HT-29 (cell line): ENCODE measurements around the gene SHROOM1. TPM values are rescaled to one million over a fixed set of nuclear protein-coding genes. Genes with fewer than 3 reads are reported as not detected.
A peak's percentile ranks its signal among the peaks of the same experiment; 100 is the strongest.
"Not testable (repeated sequence)": the region's sequence is repeated elsewhere in the genome, so short reads cannot be mapped to it uniquely, and the experiment has no call there.

Source experiments
- DNase-seq: peaks from one replicate; pipeline ENCODE4 v3.0.0-alpha.2; 2015; ENCODE audit warnings: low spot score
- total RNA-seq: library from RNA; depleted of rRNA; stranded (reverse); fragments of >200 nt; shearing (Covaris generic); gene quantifications from 2 replicates; pipeline ENCODE4 v1.2.3, GENCODE V29; 2014

The SHROOM1 gene
- total RNA-seq, 1 experiment from 2014 or later: 48.0 TPM

DNA sequence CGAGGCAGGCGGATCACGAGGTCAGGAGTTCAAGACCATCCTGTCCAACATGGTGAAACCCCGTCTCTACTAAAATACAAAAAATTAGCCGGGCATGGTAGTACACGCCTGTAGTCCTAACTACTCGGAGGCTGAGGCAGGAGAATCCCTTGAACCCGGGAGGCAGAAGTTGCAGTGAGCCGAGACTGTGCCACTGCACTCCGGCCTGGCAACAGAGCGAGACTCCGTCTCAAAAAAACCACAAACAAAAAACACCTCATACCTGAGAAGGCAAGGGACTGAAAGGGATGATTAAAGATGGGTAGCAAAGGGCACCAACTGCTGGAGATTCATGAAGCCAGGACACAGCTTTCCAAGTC, 23.7 kb downstream of the SHROOM1 start:
- DNase-seq: not testable (repeated sequence)

DNA sequence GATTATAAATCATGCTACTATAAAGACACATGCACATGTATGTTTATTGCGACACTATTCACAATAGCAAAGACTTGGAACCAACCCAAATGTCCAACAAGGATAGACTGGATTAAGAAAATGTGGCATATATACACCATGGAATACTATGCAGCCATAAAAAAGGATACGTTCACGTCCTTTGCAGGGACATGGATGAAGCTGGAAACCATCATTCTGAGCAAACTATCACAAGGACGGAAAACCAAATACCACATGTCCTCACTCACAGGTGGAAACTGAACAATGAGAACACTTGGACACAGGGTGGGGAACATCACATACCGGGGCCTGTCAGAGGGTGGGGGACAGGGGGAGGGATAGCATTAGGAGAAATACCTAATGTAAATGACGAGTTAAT, 24.6 kb downstream of the SHROOM1 start:
- DNase-seq: not testable (repeated sequence)

DNA sequence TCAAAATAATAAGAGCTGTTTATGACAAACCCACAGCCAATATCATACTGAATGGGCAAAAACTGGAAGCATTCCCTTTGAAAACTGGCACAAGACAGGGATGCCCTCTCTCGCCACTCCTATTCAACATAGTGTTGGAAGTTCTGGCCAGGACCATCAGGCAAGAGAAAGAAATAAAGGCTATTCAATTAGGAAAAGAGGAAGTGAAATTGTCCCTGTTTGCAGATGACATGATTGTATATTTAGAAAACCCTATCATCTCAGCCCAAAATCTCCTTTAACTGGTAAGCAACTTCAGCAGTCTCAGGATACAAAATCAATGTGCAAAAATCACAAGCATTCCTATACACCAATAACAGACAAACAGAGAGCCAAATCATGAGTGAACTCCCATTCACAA, 26.2 kb downstream of the SHROOM1 start:
- DNase-seq: not testable (repeated sequence)

DNA sequence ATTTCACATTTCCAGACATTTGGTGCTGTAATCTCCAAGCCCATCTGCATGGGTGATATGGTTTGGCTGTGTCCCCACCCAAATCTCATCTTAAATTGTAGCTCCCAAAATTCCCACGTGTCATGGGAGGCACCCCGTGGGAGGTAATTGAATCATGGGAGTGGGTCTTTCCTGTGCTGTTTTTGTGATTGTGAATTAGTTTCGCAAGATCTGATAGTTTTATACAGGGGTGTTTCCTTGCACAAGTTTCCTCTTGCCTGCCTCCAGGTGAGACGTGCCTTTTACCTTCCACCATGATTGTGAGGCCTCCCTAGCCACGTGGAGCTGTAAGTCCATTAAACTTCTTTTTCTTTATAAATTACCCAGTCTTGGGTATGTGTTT, 27.8 kb downstream of the SHROOM1 start:
- DNase-seq: not testable (repeated sequence)

DNA sequence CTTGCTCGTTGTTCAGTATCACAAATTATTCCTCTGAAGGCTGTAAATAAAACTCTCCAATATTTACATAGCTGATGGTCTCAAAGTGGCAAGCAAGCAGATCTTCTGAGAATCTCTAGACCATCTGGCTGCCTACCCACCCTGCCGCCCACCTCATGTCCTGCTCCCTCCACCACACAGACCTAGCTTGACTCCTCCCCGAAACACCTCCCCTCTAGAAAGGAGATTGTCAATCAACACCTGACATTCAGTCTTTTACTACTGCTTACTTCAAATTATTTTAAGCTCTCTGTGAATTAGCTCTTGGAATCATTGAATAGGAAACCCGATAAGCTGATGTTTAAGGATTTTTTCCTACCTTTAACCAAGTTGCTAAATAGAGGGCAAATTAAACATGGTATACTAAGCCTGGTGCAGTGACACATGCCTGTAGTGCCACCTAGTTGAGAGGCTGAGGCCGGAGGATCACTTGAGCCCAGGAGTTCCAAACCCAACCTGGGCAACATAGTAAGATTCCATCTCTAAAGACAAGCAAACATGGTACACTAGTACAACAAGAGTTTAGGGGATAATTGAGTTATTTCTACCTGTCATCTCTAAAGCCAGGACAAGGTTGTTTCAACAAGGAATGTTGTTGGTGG, 28.3 kb downstream of the SHROOM1 start:
- no peak for DNase-seq

DNA sequence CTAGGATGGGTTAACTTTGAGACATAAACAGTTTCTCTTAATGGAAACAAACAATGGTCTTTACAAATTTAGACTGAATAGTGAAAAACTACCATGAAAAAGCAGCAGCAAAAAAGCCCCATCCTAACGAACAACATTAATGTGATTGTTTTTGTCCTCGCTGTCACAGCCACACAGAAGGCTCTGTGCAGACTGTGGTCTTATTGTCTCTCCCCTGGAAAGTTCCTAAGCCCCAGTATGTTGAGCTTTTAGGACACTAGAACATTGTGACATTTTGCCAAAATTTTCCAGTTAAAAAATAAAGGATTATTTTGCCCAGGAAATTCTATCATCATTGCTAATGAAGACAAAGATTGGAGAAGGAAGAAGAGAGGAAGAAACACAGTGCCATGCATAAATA, 29.9 kb downstream of the SHROOM1 start:
- DNase-seq: no peak

DNA sequence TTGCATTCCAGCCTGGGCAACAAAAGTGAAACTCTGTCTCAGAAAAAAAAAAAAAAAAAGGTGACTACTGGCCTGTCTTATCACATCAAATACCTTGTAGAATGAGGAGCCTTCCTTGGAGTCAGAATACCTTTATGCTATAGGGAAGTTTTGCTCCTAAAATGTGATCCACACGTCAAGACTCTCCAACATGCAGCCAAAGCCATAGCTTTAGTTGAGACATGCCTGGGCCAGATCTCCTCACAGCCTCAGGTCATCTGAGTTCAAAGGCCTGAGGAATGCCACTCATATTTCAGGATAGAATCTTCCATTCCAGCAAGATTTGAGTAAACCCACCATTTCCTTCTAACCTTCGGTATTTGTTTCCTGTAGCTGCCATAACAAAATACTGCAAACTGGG, 31.1 kb downstream of the SHROOM1 start:
- no peak for DNase-seq

DNA sequence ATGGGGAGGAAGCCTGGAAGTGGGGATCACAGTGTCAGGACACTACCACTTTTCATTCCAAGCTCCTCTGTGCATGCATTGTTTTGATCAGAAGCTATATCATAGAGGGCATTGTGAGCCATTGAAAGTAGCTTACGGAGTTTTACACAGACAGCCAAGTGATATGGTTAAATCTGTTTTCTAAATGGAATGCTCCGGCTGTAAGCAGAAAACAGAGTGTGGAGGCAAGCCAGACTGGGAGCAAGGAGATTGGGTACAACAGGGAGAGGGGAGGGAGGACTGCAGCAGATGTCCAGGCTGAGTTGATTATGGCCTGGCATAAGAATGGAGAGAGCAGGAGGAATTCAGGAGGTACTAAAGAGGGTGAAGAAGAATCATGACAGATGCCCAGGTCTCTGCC, 32.8 kb downstream of the SHROOM1 start:
- DNase-seq: no peak

DNA sequence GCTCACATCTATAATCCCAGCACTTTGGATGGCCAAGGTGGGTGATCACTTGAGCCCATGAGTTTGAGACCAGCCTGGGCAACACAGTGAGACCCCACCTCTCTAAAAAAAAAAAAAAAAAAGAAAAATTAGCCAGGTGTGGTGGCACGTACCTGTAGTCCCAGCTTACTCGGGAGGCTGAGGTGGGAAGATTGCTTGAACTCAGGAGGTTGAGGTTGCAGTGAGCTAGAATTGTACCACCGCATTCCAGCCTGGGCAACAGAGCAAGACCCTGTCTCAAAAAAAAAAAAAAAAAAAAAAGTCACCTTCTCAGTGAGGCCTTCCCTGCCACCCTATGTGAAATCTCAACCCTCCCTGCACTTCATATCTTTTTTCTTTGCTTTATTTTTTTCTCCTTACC, 39.4 kb downstream of the SHROOM1 start:
- DNase-seq: no peak

DNA sequence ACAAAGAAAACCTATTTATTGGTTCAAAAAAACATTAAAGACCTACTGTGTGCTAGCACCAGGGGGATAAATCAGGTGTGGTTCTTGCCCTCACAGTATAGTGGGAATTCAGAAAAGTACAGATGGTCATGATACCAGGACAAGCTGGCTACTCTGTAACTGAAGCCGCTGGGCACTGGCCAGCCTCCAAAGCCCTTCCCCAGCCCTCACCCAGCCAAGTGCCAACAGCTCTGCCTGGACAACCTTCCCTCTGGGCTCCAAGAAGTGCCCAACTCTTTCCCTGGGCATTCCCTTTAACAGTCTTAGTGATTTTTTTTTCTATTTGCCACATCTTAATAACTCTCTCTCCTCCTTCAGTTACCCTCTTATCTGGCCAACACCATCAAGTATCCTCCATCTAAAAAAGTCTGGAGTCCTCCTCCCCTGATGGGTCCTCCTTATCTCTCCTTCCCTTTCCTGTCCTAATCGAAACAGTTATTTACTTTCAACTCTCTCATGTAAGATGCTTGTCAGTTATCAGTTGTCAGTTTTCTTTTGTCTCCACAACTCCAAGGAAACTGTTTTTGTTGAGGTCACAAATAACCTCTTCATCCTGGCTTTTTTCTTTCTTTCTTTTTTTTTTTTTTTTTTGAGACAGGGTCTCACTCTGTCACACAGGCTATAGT, 40.1 kb downstream of the SHROOM1 start:
- DNase-seq: no peak

DNA sequence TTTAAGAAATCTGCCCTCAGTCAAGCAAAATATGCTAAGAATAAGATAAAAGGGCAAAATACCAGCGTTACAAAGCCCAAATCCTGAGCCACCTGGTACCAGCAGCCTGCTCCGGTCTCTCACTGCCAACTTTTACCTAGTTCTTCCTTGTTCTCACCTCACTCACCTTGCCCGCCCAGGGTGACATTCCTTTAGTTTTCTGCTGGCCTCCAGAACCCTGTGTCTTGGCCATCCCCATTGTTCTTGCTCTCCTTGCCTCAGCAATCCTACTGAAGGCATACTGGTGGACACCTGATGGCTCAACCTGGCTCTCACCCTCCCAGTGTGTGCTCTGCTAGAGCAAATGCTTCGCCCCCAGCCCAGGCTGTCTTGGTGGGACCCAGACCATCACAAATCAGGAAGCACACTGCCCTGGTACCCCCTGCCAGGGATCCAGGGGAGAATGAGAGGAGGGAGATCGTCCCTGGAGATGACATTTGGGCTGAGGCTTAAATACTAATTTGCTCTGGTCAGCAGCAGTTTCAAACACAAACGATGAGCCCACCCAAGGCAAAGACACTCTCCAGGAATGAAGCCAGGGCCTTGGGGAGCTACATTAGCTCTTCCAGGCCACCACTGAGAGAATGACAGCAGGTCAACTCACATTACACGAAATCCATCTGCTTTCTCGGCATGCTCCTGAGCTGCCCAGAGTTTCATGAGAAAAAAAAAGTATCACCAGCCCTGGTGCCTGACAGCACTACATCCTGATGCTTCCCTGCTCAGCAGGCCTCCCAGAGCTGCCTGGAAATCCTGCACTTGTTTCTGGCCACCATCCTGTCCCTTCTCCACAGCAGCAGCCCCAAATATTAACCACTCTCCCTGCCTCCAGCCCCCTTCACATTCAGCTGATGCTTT, 41.2 kb downstream of the SHROOM1 start:
- DNase-seq: no peak

DNA sequence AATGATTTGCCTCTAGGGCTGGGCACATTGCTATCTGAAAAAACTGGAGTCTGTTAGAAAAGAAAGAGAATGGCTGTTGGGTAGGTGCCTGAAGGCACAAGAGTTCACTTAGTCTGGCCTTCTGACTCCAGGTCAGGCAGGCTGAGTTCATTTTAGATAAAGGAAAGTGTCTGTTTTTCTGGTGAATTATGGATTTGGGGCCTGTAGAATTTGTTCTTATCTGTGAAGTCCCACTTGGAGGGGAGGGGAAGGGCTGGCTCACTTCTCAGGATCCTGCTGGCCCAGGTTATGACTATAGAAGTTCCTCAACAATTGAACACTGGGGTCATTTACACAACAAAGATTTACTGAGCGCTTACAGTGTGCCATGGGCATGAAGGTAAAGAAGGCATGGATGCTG, 41.9 kb downstream of the SHROOM1 start:
- DNase-seq: no peak

DNA sequence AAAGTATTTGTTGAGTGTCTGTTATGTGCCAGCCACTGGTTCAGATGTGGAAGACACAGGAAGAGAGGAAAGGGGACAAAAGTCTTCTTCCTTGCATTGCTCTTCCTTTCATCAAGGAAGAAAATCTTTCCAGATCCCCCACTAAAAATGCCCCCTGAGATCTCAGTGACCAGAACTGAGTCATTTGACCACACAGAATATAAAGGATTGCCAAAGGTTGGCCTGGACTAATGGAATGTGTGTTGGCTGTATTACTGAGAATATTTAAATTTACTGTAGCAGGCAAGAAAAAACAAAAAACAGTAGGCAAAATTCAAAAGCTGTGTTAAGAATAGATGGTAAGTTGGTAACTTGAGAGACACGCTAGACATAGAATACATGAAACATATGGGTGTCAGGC, 43.4 kb downstream of the SHROOM1 start:
- DNase-seq: no peak

DNA sequence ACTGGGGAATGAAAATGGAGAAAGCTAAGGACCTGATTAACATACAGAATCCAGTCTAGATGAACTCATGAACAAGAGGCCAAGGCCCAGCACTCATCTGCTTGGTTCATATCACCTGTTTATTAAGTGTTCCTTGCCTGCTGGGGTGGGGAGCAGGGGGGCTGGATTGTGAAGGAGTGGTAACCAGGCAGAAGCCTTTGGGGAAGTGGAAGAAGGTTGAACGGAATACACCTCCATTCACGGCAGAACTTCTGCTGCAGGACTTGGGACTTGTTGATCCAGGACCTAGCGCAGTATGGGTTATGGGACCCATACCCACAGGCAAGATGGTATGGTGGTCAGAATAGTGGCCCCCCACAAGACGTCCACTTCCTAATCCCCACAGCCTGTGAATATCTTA, 44.6 kb downstream of the SHROOM1 start:
- no peak for DNase-seq

DNA sequence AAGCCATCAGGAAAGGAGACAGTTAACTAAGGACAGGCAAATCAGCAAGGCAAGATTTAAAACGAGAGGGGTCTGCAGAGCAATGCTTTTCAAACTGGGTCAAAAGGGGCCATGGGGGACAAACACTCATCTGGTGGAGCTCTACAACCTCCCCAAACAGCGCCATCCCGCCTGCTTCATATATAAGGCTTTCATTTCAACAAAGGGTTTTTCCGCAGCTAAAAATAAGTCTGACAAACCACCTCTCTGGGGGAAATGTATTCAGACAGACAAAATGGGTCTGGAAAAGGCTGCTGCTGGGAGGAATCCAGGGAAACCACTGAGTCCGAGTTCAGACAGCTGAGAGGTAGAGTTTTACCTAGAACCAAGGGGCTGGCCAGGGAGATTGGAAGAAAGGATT, 45.1 kb downstream of the SHROOM1 start:
- no peak for DNase-seq

DNA sequence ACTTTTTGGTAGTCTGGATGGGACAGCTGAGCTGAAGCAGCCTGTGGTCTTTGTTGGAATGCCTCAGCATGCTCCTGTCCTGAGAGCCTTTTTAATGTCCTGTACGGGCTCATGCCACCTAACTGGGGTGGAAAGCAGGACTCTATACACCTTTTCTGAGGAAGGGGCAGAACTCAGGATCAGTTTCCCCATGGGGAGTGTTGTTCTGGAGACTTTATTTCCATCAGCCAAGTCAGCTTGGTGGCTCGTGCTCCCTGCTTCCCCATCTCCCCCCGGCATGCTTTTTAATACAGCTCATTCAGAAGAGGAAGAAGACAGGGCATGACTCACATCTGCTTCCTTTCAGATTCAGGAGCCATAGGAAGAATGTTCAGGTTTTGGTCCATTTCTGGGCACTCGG, 48.3 kb downstream of the SHROOM1 start:
- no peak for DNase-seq

DNA sequence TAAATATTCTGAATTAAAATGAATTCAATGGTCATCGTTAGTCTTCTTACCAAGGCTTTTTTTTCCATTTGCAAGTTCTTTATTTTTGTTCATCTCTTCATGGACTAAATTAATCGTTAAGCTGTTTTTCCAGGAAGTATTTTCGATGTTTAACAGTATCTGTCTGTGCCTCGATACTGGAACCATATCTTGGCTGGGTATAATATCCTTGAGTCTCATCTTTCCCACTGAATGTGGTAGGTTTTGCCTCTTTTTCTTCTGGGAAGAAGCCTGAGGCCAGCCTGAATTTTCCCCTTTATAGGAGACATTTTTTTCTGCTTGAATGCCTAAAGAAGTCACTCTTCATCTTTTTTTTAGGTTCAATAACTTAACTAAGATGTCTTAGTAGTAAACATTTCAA, 49.4 kb downstream of the SHROOM1 start:
- DNase-seq: no peak

DNA sequence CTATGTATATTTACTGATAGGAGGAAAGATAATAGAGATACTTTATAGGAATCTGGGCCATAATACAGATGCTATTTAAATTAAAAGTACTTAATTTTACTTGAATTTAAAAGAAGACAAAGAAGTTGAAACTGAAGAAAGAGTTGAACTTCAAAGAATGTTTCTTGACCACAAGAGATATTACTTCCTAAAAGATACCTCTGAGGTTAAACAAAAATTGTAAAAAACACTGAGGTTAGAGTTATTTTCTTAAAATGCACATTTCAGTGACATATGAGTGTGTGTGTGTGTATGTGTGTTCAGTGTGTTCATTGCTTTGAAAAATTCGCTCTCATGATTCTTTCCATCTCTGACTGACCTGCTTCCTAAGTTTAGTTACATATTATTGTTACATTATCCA, 49.9 kb downstream of the SHROOM1 start:
- no peak for DNase-seq

DNA sequence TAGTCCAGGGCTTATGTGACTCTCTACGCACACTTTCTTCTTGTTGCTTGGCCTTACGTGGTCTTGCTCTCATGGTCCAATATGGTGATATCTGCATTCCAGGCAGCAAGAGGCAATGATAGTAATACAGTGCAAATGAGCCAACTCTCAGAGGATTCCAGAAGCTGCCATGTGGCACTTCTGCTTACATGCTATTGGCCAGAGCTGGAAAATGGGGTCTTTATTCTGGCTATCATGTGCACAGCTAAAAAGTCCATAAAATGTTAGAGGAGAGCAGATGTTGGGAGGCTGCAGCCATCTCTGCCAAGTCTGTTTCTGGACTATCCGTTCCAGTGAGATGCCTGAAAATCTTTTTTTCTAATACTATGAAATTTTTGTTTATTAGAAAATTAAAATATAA, 50.5 kb downstream of the SHROOM1 start:
- no peak for DNase-seq

DNA sequence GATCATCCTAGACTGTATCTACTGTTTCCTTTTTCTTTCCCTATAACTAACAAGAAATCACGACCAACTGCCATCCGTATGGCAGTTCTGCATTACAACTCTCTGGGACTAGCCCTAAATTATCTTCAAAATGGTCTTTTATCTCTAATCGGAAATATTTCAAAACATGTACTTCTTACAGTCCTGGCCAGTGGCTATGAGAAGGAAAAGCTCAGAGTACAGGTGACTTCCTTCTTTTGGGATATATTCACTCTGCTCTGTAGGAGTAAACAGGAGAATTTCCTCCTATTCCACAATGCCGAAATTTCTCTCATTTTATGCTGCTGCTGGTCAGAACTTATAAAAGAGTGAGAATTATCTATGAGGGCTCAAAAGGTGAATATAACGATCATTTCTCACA, 51.6 kb downstream of the SHROOM1 start:
- DNase-seq: no peak

DNA sequence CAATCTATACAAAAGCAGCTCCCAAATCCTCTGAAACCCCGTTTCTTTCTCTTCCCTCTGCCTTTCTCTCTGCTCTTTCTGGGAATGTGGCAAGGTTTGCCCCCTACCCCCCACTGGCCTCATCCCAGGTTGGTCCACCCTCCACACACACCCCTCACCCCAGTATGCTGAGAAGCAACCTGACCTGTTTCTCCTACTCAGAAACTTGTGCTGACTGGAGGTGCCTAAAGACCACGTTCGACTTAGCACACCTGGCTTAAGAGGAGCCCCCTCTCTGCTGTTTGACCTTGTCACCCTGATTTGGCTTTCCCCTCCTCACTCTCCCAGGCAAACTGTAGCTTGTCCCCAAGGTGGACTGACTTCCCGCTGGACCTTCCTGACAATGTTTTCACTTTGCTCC, 52.3 kb downstream of the SHROOM1 start:
- no peak for DNase-seq

DNA sequence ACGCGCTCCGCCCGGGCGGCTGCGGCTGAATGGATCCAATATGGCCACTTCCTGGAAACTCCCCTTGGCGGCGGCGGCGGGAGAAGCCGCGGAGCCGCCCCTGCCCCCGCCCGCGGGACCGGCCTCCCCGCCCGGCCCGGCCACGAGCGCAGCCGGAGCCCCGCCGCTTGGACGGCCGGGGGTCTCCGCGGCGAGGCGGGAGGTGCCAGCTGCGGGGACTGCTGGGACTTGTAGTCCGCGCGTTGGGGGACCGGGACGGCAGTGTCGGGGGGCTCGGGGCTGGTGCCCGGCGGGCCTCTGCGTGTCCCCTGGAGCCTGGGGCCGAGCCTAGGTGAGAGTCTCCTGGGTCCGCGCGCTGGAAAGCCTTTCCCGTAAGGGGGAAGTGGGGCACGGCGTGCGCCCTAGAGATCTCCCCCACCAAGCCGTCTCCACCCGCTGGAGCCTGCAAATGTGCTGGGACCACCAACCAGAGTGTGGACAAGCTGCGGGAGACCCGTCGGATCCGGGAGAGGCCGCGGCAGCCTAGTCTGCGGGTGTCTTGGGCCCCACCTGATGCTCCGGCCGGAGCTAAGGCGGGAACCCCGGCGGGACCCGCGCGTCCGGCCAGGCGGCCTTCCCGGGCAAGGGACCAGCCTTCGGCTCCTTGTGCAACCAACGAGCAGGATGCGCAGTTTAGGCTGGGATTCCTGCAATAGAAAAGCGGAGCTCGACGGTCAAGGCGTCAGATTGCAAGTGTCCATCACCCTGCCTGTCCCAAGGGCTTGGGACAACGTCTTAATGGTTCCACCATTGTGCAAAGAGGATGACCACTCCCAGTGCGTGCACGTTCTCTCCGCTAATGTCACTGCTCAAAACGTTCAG, 53.0 kb downstream of the SHROOM1 start, which contains the start of gene SEPTIN8:
SEPTIN8 (minus strand) TSS at position 31 of the 861 bp plus-strand sequence. CDS start 102 bp downstream, outside the sequence.
- peak; percentile 31 for DNase-seq
